Adipose tissue (tissue), 3 donors: ENCODE results near the gene FTCD. TPM values are rescaled to one million over a fixed set of nuclear protein-coding genes. Genes with fewer than 3 reads are reported as not detected.

ENCODE experiments used
- H3K27ac ChIP-seq: one replicate; pipeline ENCODE4 v1.5.1; 2013; ENCODE audit warnings: low read depth, low read length
- WGBS, 3 donors: extraction: QIAGEN DNeasy Blood & Tissue Kit; methylation state at CpG; one replicate each; pipeline ENCODE4 v1.1.7; 2013; 5-methylcytosine and 5-hydroxymethylcytosine counted together
- polyA plus RNA-seq, 3 donors: library from polyadenylated mRNA; stranded (reverse); fragments of 200-250 nt; gene quantifications; one replicate each; pipeline ENCODE4 v1.2.3, GENCODE V29; 2013
- donor health status: healthy with polysubstance abuse.
- donor health status: Bipolar disorder and iron deficiency.
- donor health status: healthy.

The FTCD gene
- polyA plus RNA-seq, 3 donors = 0.16 to 0.38 (median 0.34) TPM

DNA sequence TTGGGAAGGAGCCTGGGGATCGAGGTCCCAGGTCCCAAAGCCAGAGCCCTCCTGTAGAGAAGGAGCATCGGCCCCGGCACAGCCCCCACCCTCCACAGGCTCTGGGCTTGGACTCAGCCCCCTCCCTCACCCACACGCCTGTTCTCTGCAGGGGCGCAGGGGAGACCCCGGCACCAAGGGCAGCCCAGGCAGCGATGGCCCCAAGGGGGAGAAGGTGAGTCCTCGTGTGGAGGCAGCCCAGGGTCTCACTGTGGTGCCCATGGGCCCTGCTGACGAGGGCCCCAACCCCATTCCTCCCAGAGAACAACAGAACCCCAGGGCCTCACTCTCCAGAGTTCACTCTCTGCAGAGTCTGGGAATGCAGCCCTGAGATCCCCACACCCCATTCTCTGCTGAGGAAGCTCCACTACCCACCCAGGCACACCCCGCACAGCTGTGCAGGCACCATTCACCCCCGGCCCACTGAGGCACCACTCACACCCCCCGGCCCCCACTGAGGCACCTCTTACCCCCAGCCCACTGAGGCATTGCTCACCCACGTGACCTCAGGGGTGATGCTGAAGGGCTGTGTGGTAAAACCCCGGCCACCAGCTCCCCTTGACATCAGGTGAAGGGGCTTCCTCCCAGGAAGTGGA is 35.6 kb downstream of the FTCD start:
- WGBS, 3 donors = 83 to 89% (median 85%) methylated on average over 10 to 14 of the region's 14 CpGs
- no peak overlapping the region for H3K27ac ChIP-seq

DNA sequence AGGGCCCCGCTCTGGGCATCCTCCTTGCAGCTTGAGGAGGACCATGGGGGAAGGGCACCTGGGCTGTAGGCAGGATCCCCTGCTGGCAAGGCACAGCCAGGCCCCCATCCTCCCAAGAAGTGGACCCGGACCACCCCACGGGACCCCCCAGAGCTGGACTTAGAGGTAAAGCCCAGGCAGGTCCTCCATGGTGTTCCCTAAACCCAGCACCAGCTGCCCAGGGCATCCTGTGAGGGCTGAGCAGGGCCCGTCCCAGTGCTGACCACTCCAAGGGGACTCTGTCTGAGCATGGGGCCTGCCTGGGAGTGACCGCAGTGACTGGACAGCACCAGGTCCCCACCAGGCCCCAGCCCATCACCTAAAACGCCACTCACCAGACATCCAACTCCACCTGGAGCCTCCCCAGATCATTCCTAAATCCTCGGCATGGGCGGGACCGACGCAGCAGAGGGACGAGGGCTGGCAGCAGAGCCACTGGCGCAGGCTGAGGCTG is 36.2 kb downstream of the FTCD start:
- H3K27ac ChIP-seq = no peak overlapping the region
- WGBS, 3 donors = 82 to 92% (median 90%) methylated on average over 11 to 12 of the region's 12 CpGs

DNA sequence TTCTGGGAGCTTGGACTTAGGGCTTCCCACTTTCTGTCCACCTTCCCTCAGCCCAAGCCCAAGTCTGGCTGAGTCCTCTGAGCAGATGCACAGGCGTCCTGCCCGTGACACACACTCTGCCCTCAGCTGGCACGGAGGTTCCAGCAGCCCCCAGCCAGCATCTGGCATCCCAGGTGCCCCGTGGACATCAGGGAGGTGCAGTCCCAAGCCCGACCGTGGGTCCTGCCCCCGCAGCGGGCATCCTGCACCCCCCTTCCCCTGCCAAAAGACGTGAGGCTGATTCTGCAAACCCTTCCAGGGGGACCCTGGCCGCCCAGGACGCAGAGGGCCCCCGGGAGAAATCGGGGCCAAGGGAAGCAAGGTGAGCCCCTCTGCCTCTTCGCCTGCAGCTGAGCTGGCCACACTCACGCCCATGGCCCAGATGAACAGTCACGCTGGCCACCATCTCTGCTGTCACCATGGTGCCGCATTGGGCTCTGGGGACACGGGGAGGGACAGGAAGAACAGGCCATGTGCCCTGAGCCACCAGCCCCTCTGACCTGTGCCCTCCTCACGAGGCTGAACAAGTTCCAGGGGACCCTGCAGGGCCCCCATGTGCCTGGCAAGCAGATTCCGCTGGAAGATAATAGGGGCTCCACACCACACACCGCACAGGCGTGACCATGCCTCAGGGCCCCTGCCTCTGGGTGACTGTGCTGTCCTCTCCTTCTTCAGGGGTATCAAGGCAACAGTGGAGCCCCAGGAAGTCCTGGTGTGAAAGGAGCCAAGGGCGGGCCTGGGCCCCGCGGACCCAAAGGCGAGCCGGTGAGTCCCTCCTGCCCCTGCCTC is 36.8 kb downstream of the FTCD start:
- 82 to 92% (median 91%) methylated on average over 23 to 27 of the region's 27 CpGs for WGBS, 3 donors
- H3K27ac ChIP-seq = no peak overlapping the region

DNA sequence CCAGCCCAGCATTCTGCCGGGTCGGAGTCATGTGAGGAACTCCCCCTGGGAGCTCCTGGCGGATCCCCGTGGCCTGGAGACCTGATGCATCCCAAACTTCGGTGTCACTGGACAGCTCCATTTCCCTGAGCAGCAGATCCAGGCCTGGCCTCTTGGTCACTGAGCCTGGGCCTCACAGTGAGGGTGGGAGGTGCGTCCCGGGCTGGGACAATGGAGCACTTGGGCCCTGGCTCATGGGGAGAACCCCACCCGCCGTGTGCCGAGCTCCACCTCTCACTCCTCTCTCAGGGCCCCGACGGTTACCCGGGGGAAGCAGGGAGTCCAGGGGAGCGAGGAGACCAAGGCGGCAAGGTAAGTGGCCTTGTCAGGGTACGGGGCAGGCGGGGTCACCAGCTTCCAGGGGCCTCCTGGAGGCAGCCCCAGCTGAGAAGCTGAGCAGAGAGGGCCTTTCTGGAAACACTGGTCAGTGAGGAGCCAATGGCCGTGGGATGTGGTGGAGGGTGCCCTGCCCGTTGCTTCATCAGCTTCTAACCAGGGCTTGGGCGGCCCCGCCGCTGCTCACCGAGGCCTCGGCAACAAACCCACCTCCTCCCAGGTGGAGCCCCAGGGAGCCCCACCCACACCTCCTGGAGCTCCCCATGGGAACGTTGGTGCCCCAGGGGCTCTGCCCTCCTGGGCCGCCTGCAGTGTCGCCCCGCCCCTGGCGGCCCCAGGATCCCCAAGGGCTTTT is 37.6 kb downstream of the FTCD start:
- H3K27ac ChIP-seq = no peak overlapping the region
- WGBS, 3 donors = 76 to 81% (median 80%) methylated on average over 29 of the region's 29 CpGs

DNA sequence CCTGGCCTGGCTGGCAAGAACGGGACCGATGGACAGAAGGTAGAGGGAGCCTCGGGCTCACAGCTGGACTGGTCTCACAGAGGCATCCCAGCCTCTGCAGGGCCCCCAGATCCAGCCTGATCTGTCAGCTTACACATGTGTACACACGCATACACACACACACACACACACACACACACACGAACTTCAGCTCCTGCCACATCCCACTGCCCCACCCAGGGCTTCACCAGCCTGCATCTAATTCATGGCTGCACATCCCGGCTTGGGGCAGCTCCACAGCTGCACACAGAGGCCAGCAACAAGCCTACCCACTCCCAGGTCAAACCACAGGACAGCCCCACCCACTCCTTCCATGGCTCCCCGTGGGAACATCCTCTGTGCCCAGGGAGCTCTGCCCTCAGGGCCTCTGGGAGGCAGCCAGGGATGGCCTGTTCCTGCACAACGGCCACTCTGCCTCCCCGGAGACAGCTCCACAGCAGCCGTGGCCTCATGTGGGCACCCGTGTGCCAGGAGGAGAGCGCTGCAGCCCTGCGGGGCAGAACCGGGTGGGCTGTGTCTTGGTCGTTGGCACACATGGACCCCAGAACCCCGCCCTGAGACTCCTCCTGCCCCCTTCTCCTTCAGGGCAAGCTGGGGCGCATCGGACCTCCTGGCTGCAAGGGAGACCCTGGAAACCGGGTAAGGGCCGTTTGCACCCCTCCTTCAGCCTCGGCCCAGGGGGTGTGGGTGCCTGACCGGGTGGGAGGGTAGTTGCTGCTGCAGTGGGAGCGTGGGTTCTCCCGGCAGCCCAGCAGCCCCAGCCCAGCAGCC is 38.4 kb downstream of the FTCD start:
- H3K27ac ChIP-seq = no peak overlapping the region
- 78 to 82% (median 82%) methylated on average over 22 to 24 of the region's 24 CpGs for WGBS, 3 donors

DNA sequence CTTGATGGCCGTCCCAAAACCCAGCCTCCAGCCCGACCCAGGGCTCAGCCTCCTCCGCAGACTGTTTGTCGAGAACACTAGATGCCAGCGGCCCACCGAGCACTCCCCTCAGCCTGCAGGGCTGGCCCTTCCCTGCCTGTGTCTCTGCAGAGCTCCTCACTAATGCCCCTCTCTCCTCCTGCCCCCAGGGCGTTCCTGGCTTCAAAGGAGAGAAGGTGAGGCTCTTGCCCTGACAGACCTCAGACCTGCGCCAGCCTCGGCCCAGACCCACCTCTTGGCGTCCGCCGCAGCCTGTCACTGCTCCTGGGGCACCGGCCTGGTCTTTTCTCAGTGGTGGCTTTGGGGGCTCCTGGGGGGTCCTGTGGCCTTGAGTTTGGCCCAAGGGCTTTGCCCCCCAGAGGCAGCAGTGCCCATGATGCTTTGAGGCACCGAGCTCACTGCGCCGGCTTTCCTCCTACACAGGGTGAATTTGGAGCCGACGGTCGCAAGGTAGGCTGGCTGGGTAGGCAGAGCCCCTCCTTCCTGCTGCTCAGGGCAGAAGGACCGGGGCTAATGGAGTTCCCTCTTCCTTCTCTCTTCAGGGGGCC is 39.1 kb downstream of the FTCD start:
- no peak overlapping the region for H3K27ac ChIP-seq
- 87 to 90% (median 88%) methylated on average over 20 of the region's 20 CpGs for WGBS, 3 donors

DNA sequence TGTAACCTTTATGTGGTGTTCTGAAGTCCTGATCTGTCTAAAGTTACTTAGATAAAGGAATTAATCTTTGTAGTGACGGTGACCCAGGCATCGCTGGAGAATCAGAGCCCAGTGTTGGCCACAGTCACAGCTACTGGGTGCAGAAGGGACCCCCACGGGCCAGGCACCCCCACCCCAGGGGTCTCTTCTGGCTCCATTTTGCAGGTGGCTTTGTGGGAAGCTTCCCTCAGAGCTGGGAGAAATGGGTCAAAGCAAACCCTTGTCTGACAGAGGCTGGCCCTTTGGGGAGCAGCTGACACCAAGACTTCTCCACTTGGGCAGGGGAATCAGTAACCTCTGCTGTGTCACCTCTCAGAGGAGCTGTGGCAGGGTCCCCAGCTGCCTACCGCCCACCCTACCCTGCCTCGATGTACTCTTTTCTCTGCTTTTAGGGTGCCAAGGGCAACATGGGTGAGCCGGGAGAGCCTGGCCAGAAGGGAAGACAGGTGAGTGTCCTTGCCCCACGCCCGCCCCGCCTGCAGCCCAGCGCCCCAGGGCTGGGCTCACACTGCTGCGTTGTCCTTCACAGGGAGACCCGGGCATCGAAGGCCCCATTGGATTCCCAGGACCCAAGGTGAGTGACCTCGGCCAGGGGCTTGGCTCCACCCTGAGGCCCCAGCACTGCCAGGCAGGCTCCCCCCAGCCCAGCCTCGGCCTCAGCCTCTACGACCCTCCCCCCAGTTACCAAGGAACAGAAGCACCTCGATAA is 39.8 kb downstream of the FTCD start:
- H3K27ac ChIP-seq = no peak overlapping the region
- 86 to 94% (median 94%) methylated on average over 16 to 17 of the region's 17 CpGs for WGBS, 3 donors

DNA sequence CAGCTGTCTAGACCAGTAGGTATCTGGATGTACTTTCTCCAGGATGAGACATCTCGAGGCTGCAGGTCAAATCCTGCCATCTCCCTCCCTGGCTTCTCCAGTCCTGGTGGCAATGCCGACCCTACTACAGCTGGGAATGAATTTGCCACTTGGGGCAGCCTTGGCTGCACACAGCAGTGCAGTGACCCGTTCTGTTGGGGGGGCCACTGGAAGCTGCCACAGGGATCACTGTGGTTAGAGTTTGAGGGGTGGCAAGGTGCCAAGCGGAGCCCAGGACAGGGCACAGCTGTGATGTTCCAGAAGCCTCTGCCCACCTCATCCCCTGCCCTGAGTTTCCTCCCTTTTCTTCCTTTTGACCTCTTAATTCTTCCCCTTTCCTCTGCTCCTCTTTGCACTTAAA is 40.4 kb downstream of the FTCD start:
- WGBS, 3 donors = 72 to 93% (median 90%) methylated on average over 4 of the region's 4 CpGs
- no peak overlapping the region for H3K27ac ChIP-seq

DNA sequence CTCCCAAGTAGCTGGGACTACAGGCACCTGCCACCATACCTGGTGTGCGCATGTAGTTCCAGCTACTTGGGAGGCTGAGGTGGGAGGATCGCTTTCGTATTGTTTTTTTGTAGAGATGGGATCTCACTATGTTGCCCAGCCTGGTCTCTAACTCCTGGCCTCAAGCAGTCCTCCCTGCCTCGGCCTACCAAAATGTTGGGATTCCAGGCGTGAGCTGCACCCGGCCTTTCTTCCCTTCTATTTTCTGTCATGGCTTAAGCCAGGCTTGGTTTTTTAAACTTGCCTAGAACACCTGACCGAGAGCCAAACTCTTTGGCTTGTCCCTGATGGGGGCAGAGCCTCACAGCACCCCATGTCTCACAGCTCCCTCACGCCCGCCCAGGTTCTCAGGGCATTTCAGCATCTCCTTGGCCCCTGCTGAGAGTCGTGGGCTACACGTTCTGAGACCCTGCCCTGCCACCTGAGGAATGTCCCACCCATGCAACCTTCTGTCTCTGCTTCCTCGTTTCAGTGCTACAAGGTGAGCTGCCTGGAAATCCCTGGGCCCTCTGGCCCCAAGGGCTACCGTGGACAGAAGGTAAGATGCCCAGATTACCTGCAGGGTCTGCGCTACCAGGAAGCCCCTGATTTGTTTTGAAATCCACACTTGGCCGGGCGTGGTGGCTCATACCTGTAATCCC is 41.7 kb downstream of the FTCD start:
- H3K27ac ChIP-seq = no peak overlapping the region
- 88 to 96% (median 92%) methylated on average over 16 of the region's 16 CpGs for WGBS, 3 donors

DNA sequence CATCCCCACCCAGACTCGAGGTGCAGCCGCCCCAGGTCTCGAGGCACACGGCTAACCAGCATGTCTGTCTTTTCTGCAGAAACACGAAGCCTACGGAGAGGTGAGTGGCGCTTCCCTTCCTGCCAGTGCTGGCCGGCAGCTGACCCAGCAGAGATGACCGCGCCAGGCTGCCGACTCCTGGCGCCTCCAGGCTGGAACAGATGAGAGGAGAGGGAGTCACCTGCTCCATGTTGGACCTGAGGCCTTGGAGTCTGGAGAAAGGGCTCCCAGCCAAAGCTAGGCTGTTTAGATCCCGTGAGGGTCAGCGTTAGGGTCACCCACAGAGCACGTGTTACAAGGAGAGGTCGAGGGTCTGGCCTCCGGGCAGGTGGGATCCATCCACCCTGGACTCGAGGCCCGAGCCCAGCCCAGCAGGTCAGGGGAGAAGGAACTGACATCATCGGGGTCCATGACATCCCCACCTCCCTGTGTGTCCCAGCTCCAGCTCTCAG is 42.6 kb downstream of the FTCD start:
- 91 to 95% (median 92%) methylated on average over 20 of the region's 20 CpGs for WGBS, 3 donors
- H3K27ac ChIP-seq = no peak overlapping the region

DNA sequence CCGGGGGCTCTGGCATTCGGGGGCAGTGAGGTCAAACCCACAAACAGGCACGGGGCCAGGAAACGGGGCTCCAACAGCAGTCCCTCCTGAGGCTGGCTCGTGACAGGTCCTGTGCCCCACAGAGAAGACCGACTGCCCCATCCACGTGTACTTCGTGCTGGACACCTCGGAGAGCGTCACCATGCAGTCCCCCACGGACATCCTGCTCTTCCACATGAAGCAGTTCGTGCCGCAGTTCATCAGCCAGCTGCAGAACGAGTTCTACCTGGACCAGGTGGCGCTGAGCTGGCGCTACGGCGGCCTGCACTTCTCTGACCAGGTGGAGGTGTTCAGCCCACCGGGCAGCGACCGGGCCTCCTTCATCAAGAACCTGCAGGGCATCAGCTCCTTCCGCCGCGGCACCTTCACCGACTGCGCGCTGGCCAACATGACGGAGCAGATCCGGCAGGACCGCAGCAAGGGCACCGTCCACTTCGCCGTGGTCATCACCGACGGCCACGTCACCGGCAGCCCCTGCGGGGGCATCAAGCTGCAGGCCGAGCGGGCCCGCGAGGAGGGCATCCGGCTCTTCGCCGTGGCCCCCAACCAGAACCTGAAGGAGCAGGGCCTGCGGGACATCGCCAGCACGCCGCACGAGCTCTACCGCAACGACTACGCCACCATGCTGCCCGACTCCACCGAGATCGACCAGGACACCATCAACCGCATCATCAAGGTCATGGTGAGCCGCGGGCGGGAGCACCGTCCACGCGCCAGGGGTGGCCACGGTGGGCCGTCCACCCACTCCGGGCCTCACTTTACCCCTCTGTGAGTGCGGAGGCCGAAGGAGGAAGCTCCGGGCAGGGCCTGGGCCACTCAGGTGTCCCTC is 43.3 kb downstream of the FTCD start:
- 93 to 95% (median 94%) methylated on average over 60 to 69 of the region's 69 CpGs for WGBS, 3 donors
- no peak overlapping the region for H3K27ac ChIP-seq

DNA sequence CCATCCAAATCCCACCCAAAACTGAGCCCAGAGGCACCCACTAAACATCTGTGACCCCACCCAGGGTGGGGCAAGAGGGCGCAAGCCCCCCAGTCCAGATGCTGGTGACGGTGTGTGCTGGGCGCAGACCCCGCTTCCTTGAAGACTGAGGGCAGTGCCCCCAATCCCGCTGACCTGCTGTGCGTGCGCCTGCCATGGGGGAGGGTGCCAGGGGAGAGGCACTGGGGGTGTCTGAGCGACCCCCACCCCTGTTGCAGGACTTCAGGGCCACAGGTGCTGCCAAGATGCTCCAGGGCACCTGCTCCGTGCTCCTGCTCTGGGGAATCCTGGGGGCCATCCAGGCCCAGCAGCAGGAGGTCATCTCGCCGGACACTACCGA is 44.2 kb downstream of the FTCD start:
- H3K27ac ChIP-seq = no peak overlapping the region
- WGBS, 3 donors = 87 to 90% (median 88%) methylated on average over 11 to 12 of the region's 12 CpGs

DNA sequence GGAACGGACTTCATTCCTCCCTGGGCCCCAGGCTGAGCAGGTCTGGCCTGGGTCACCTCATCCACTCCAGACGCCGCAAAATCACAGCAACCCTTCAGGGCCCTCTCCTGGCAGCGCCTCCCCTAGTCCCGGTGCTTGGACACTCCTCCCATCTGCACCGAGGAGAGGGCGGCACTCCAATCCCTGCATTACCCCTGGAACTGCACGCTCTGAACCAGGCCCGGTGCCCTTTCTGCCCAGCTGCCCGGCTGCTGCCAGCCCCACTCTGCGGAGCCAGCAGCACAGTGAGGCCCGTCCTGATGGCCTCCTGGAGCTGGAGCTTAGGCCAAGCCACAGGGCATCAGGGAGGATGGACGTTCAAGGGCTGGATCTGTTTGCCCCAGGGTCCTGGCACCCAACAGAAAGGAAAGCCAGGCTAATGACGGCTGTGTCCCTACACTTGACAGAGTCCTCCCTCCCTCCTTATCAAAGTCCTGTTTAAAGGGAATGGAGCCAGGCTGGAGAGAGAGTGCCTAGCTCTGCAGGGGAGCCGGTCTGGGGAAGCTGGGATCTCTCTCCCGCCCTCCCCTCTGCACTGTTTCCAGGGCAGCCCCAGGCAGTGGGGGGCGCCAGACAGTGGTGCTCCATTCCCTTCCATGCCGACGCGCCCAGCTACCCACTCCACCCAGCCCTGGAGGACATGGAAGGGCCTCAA is 44.7 kb downstream of the FTCD start:
- no peak overlapping the region for H3K27ac ChIP-seq
- 61 to 79% (median 72%) methylated on average over 20 of the region's 20 CpGs for WGBS, 3 donors

DNA sequence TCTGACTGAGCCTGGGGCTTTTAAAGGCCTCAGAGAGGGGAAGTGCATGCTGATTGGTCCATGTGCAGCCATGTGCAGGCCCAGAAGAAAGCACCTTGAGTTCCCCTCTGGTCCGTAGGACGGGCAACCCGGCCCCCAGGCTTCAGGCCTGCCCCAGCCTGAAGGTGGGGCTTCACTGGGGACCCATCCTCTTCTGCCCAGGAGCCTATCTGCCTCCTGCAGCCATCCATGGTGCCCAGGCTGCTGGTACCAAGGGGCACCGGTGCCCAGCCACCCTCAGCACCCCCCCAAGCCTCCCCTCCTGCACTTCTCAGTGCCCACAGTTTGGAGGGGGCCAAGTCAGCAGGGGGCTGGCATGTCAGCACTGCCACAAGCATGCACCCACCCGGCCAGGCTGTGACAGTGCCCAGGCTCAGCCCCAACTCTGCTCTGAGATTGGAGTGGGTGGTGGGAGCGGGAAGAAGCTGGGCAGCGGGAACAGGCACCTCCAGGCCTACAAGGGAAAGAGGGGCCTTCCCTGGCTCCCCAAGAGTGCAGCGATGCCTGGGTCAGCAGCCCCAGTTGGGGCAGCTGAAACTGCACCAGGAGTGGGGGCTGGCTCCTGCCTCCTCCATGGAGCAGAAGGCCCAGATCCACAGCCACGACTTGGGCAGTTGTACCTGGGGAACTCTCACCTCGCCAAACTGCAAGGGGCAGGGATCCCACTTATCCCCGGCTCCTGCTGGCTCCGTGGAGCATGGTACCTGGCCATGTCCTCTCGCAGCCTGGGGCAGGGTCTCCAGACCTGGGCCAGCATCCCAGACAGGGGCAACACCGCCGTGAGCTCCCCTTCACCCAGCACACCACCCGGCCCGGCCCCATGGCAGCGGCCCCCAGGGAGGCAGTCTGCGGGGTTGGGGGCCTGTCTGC is 45.8 kb downstream of the FTCD start:
- no peak overlapping the region for H3K27ac ChIP-seq
- WGBS, 3 donors = 77 to 86% (median 79%) methylated on average over 19 of the region's 19 CpGs
